GM12878 (cell line): ENCODE results near the gene WRAP73.

Experiments
- CTCF ChIP-seq, 3 experiments: IDR thresholded peaks in 2 of 3; conservative IDR thresholded peaks in 1 of 3; 2 replicates each; pipeline ENCODE4 v1.5.1; 2011; ENCODE audit warnings: low read depth in 3 of 3, low read length in 3 of 3, mild to moderate bottlenecking in 3 of 3, control low read depth in 2 of 3, moderate library complexity in 2 of 3, inconsistent platforms in 1 of 3, mixed read lengths in 1 of 3; ENCODE audit not compliant: control insufficient read depth in 2 of 3, insufficient read depth in 1 of 3; ENCODE audit errors: extremely low read depth in 1 of 3
- FOS ChIP-seq: IDR thresholded peaks from 3 replicates; pipeline ENCODE4 v1.6.1; 2011; ENCODE audit warnings: borderline replicate concordance; ENCODE audit not compliant: insufficient read length; ENCODE audit errors: extremely low read depth
- JUNB ChIP-seq: IDR thresholded peaks from 2 replicates; pipeline ENCODE4 v1.6.1; 2016; ENCODE audit warnings: antibody characterized with exemption, mild to moderate bottlenecking
- PBX3 ChIP-seq: IDR thresholded peaks from 2 replicates; pipeline ENCODE4 v1.6.1; 2011; ENCODE audit warnings: mild to moderate bottlenecking, low read depth, low read length, moderate library complexity; ENCODE audit not compliant: insufficient replicate concordance
- POLR2A ChIP-seq: IDR thresholded peaks from 2 replicates; pipeline ENCODE4 v1.6.1; 2011; ENCODE audit warnings: low read depth, mild to moderate bottlenecking, low read length
- RAD51 ChIP-seq: fragments of 450-650 bp; IDR thresholded peaks from 2 replicates; pipeline ENCODE4 v1.6.1; 2016; ENCODE audit warnings: moderate library complexity, mild to moderate bottlenecking, inconsistent platforms
- SP1 ChIP-seq: IDR thresholded peaks from one replicate; pipeline ENCODE4 v1.6.1; 2011; ENCODE audit warnings: low read depth, low read length
- SUPT20H ChIP-seq: IDR thresholded peaks from 2 replicates; pipeline ENCODE4 v1.6.1; 2011; ENCODE audit warnings: low read depth, mild to moderate bottlenecking, low read length, moderate library complexity, borderline replicate concordance; ENCODE audit not compliant: control insufficient read depth
- ZNF207 ChIP-seq: fragments of 450-650 bp; IDR thresholded peaks from 2 replicates; pipeline ENCODE4 v1.6.1; 2014; ENCODE audit warnings: antibody characterized with exemption, mild to moderate bottlenecking, borderline replicate concordance
- ZNF274 ChIP-seq: IDR thresholded peaks from one replicate; pipeline ENCODE4 v1.8.0; 2011; ENCODE audit not compliant: insufficient read length, insufficient read depth
- ZNF384 ChIP-seq: IDR thresholded peaks from 2 replicates; pipeline ENCODE4 v1.6.1; 2012; ENCODE audit warnings: low read depth, mild to moderate bottlenecking, low read length, improper control_type of control experiment, borderline replicate concordance

- TF ChIP-seq JUNB = no peak
- TF ChIP-seq SUPT20H = no peak
- TF ChIP-seq FOS = no peak
- no peak for TF ChIP-seq CTCF (IDR thresholded peaks at IDR 0.05 in 2 of 3, conservative IDR thresholded peaks at IDR 0.05 in 1 of 3; ENCODE audit: control insufficient read depth in 2 of 3, extremely low read depth in 1 of 3, insufficient read depth in 1 of 3, low read depth in 3 of 3, low read length in 3 of 3)
- TF ChIP-seq ZNF384 = no peak
- TF ChIP-seq POLR2A = no peak
- TF ChIP-seq SP1 = no peak
- TF ChIP-seq ZNF207 = no peak
- no peak for TF ChIP-seq ZNF274
- no peak for TF ChIP-seq PBX3
- no peak for TF ChIP-seq RAD51
These were observed 2.1 kb upstream of the WRAP73 start, which contains the start of gene TP73 for GRCh38 chr1:3651930-3652547.
